Ramos (cell line): ENCODE results near the gene TUBG1.
"Not testable (repeated sequence)": the region's sequence is repeated elsewhere in the genome, so short reads cannot be mapped to it uniquely, and the experiment has no call there.

ENCODE experiments used
- in situ Hi-C: fragments of 300-500 bp; cut with MboI; formaldehyde crosslinking; loops from one replicate; pipeline ENCODE4 v1.14.3; 2022; ENCODE audit warnings: low sequenced_read_pairs; ENCODE audit not compliant: unreplicated experiment

TUBG1 gene

GRCh38 chr17:42617956-42618431, 8.5 kb downstream of the TUBG1 start:
- in situ Hi-C loops = no loop called here

- in situ Hi-C loops = no loop called here
These were observed 9.1 kb downstream of the TUBG1 start for GRCh38 chr17:42618442-42619150.

- in situ Hi-C loops = not testable (repeated sequence)
These were observed 12.5 kb downstream of the TUBG1 start for GRCh38 chr17:42621987-42622386.

GRCh38 chr17:42623271-42623670, 13.8 kb downstream of the TUBG1 start:
- in situ Hi-C loops = no loop called here

GRCh38 chr17:42623732-42624596, 14.5 kb downstream of the TUBG1 start:
- in situ Hi-C loops = no loop called here

GRCh38 chr17:42627032-42627764, 17.7 kb downstream of the TUBG1 start:
- in situ Hi-C loops = not testable (repeated sequence)

GRCh38 chr17:42629411-42630009, 20.0 kb downstream of the TUBG1 start:
- in situ Hi-C loops = no loop called here

GRCh38 chr17:42632949-42633444, 23.5 kb downstream of the TUBG1 start:
- in situ Hi-C loops = no loop called here

- in situ Hi-C loops = no loop called here
These were observed 30.1 kb downstream of the TUBG1 start for GRCh38 chr17:42639525-42640113.

GRCh38 chr17:42640121-42640520, 30.6 kb downstream of the TUBG1 start:
- in situ Hi-C loops = no loop called here

- in situ Hi-C loops = no loop called here
These were observed 32.9 kb downstream of the TUBG1 start for GRCh38 chr17:42642336-42642735.

- in situ Hi-C loops = no loop called here
These were observed 38.3 kb downstream of the TUBG1 start for GRCh38 chr17:42647778-42648177.

GRCh38 chr17:42651392-42651791, 41.9 kb downstream of the TUBG1 start:
- in situ Hi-C loops = no loop called here

- in situ Hi-C loops = no loop called here
These were observed 44.0 kb downstream of the TUBG1 start for GRCh38 chr17:42653179-42654124.

GRCh38 chr17:42655528-42655927, 46.0 kb downstream of the TUBG1 start:
- in situ Hi-C loops = no loop called here

- in situ Hi-C loops = no loop called here
These were observed 48.5 kb downstream of the TUBG1 start for GRCh38 chr17:42657824-42658588.

- in situ Hi-C loops = no loop called here
These were observed 49.8 kb downstream of the TUBG1 start, which contains the start of gene TUBG2 for GRCh38 chr17:42659079-42659931. TUBG2 (plus strand) TSS chr17:42659284; CDS start chr17:42659504, 220 bp downstream.
